GM23248 (cell line): ENCODE data around the gene TMEM132A. TPM values are rescaled to one million over a fixed set of nuclear protein-coding genes. Genes with fewer than 3 reads are reported as not detected.

ENCODE experiments used
- DNase-seq: peaks from one replicate; pipeline ENCODE4 v3.0.0-alpha.2; 2015
- H2AFZ ChIP-seq: fragments of 200-600 bp; sonication (generic); 2 replicates; pipeline ENCODE4 v1.6.1; 2016; ENCODE audit warnings: antibody characterized with exemption
- H3F3A ChIP-seq: fragments of 200-600 bp; sonication (generic); 2 replicates; pipeline ENCODE4 v1.6.1; 2016; ENCODE audit warnings: mild to moderate bottlenecking, antibody characterized with exemption, mixed run types; ENCODE audit not compliant: insufficient read depth
- H3K27ac ChIP-seq: fragments of 200-600 bp; sonication (generic); 2 replicates; pipeline ENCODE4 v1.5.1; 2016; ENCODE audit warnings: mild to moderate bottlenecking
- H3K27me3 ChIP-seq: fragments of 200-600 bp; sonication (generic); replicated peaks from 2 replicates; pipeline ENCODE4 v1.6.1; 2016; ENCODE audit warnings: mild to moderate bottlenecking; ENCODE audit not compliant: insufficient read depth
- H3K36me3 ChIP-seq: fragments of 200-600 bp; sonication (generic); 2 replicates; pipeline ENCODE4 v1.6.1; 2016; ENCODE audit warnings: low read depth, mild to moderate bottlenecking
- H3K4me1 ChIP-seq: fragments of 200-600 bp; sonication (generic); 2 replicates; pipeline ENCODE4 v1.6.1; 2016; ENCODE audit warnings: mild to moderate bottlenecking; ENCODE audit not compliant: insufficient read depth
- H3K4me2 ChIP-seq: fragments of 200-600 bp; sonication (generic); one replicate; pipeline ENCODE4 v1.6.1; 2016; ENCODE audit warnings: mild to moderate bottlenecking; ENCODE audit not compliant: unreplicated experiment
- H3K4me3 ChIP-seq: fragments of 200-600 bp; sonication (generic); 2 replicates; pipeline ENCODE4 v1.5.1; 2016; ENCODE audit warnings: mild to moderate bottlenecking
- H3K79me2 ChIP-seq: fragments of 200-600 bp; sonication (generic); 2 replicates; pipeline ENCODE4 v1.6.1; 2016; ENCODE audit warnings: mild to moderate bottlenecking; ENCODE audit not compliant: insufficient read depth
- H3K9ac ChIP-seq: fragments of 200-600 bp; sonication (generic); 2 replicates; pipeline ENCODE4 v1.6.1; 2016; ENCODE audit warnings: mild to moderate bottlenecking
- H3K9me2 ChIP-seq: fragments of 200-600 bp; sonication (generic); 2 replicates; pipeline ENCODE4 v1.6.1; 2016; ENCODE audit warnings: mixed run types, mild to moderate bottlenecking, moderate library complexity; ENCODE audit not compliant: insufficient read depth
- H3K9me3 ChIP-seq: fragments of 200-600 bp; sonication (generic); one replicate; pipeline ENCODE4 v1.6.1; 2017; ENCODE audit warnings: low read depth
- H4K20me1 ChIP-seq: fragments of 200-600 bp; sonication (generic); 2 replicates; pipeline ENCODE4 v1.6.0; 2016; ENCODE audit not compliant: insufficient read depth
- EZH2 ChIP-seq: fragments of 200-600 bp; sonication (generic); IDR thresholded peaks from 2 replicates; pipeline ENCODE4 v1.6.1; 2018; ENCODE audit warnings: antibody characterized with exemption, mild to moderate bottlenecking; ENCODE audit not compliant: insufficient read depth, poor library complexity, severe bottlenecking
- EZH2phosphoT487 ChIP-seq: fragments of 200-600 bp; sonication (generic); IDR thresholded peaks from 2 replicates; pipeline ENCODE4 v1.6.1; 2018; ENCODE audit warnings: antibody characterized with exemption, moderate library complexity, mild to moderate bottlenecking, low read depth; ENCODE audit not compliant: insufficient read depth
- WGBS, 2 experiments: methylation state at CpG; one replicate each; pipeline ENCODE4 v1.1.6; 2015 to 2017; ENCODE audit warnings: low lambda C conversion rate in 2 of 2, low coverage in 1 of 2; ENCODE audit errors: missing lambda C conversion rate in 2 of 2; 5-methylcytosine and 5-hydroxymethylcytosine counted together
- in situ Hi-C: fragments of 300-500 bp; cut with MboI; formaldehyde crosslinking; loops from 2 replicates; pipeline ENCODE4 v1.15.0; 2020
- polyA plus RNA-seq: library from polyadenylated mRNA; unstranded; fragments of >200 nt; fragmentation: Nextera tagmentation; extraction: Ambion mirVana; gene quantifications from 2 replicates; pipeline ENCODE4 v1.2.1, GENCODE V29; 2016
- total RNA-seq: library from RNA; depleted of rRNA; stranded (reverse); fragments of >200 nt; shearing (Covaris generic); gene quantifications from 2 replicates; pipeline ENCODE4 v1.2.3, GENCODE V29; 2014

The TMEM132A gene
- total and polyA plus RNA-seq, 2 experiments from 2014 or later = 10.1 to 28.2 TPM

GRCh38 chr11:60974726-60975125 is 50.5 kb downstream of the TMEM132A start:
- H3K9ac ChIP-seq = no peak overlapping the region
- H3F3A ChIP-seq = no peaks in the 10 kb centered on the region
- DNase-seq = no peak
- H4K20me1 ChIP-seq = no peaks in the 10 kb centered on the region
- no peaks in the 10 kb centered on the region for H3K9me2 ChIP-seq
- H3K36me3 ChIP-seq = no peaks in the 10 kb centered on the region
- 56 to 60% methylated on average over 6 of the region's 6 CpGs for WGBS, 2 experiments
- H3K79me2 ChIP-seq = no peaks in the 10 kb centered on the region
- in situ Hi-C loops = no loop called here
- H2AFZ ChIP-seq = no peak overlapping the region
- no peak overlapping the region for H3K27ac ChIP-seq
- no peak overlapping the region for H3K4me2 ChIP-seq
- H3K4me3 ChIP-seq = no peak overlapping the region
- H3K4me1 ChIP-seq = no peaks in the 10 kb centered on the region
- H3K9me3 ChIP-seq = no peaks in the 10 kb centered on the region
- peaks cover 18% of the 10 kb centered on the region for H3K27me3 ChIP-seq
- TF ChIP-seq EZH2 = no peak
- no peak for TF ChIP-seq EZH2phosphoT487

GRCh38 chr11:60977224-60977623 is 53.0 kb downstream of the TMEM132A start:
- WGBS, 2 experiments = 25 to 34% methylated on average over 4 of the region's 4 CpGs

GRCh38 chr11:60977836-60978235 is 53.6 kb downstream of the TMEM132A start:
- Histone ChIP-seq H3K9ac (no peak overlapping the region), H3K4me1 (no peaks in the 10 kb centered on the region), H2AFZ (no peak overlapping the region), H4K20me1 (no peaks in the 10 kb centered on the region), H3K4me3 (no peak overlapping the region), H3F3A (no peaks in the 10 kb centered on the region), H3K9me2 (no peaks in the 10 kb centered on the region), H3K9me3 (no peaks in the 10 kb centered on the region), H3K27me3 (peaks cover 12% of the 10 kb centered on the region), H3K4me2 (no peak overlapping the region), H3K27ac (no peak overlapping the region), H3K36me3 (no peaks in the 10 kb centered on the region), H3K79me2 (no peaks in the 10 kb centered on the region)
- in situ Hi-C loops = no loop called here
- DNase-seq = no peak
- TF ChIP-seq EZH2phosphoT487 = no peak
- TF ChIP-seq EZH2 = no peak

More at GRCh38 chr11:60977224-60977623, 53.0 kb downstream of the TMEM132A start:
- Histone ChIP-seq H3K4me2 (no peak overlapping the region), H3K4me1 (no peaks in the 10 kb centered on the region), H3K36me3 (no peaks in the 10 kb centered on the region), H2AFZ (no peak overlapping the region), H3K9me3 (no peaks in the 10 kb centered on the region), H3K9me2 (no peaks in the 10 kb centered on the region), H3K27me3 (peaks cover 12% of the 10 kb centered on the region), H3K4me3 (no peak overlapping the region), H3K9ac (no peak overlapping the region), H3K27ac (no peak overlapping the region), H4K20me1 (no peaks in the 10 kb centered on the region), H3K79me2 (no peaks in the 10 kb centered on the region), H3F3A (no peaks in the 10 kb centered on the region)
- in situ Hi-C loops = no loop called here
- no peak for DNase-seq
- TF ChIP-seq EZH2 (no peak), EZH2phosphoT487 (no peak)

- H3K4me1 ChIP-seq = no peaks in the 10 kb centered on the region
- no peaks in the 10 kb centered on the region for H3K9me3 ChIP-seq
- no peak overlapping the region for H3K27ac ChIP-seq
- 69% methylated on average over 10 of the region's 10 CpGs for WGBS, 2 experiments
- H2AFZ ChIP-seq = no peak overlapping the region
- peaks cover 14% of the 10 kb centered on the region for H3K27me3 ChIP-seq
- no peak for DNase-seq
- H3K9ac ChIP-seq = no peak overlapping the region
- no peak overlapping the region for H3K4me3 ChIP-seq
- TF ChIP-seq EZH2 = no peak
- TF ChIP-seq EZH2phosphoT487 = no peak
- H3F3A ChIP-seq = no peaks in the 10 kb centered on the region
- no peaks in the 10 kb centered on the region for H3K79me2 ChIP-seq
- in situ Hi-C loops = no loop called here
- H3K36me3 ChIP-seq = no peaks in the 10 kb centered on the region
- no peaks in the 10 kb centered on the region for H4K20me1 ChIP-seq
- H3K4me2 ChIP-seq = no peak overlapping the region
- H3K9me2 ChIP-seq = no peaks in the 10 kb centered on the region
These were observed 54.5 kb downstream of the TMEM132A start for GRCh38 chr11:60978546-60979380.

GRCh38 chr11:60981515-60981914 is 57.3 kb downstream of the TMEM132A start:
- Histone ChIP-seq H3K27me3 (peaks cover 21% of the 10 kb centered on the region), H3K9ac (no peak overlapping the region), H3K79me2 (no peaks in the 10 kb centered on the region), H3K36me3 (no peaks in the 10 kb centered on the region), H3K4me2 (no peak overlapping the region), H3K27ac (no peak overlapping the region), H3K9me2 (no peaks in the 10 kb centered on the region), H2AFZ (no peak overlapping the region), H3F3A (no peaks in the 10 kb centered on the region), H3K4me1 (peaks cover 7% of the 10 kb centered on the region; the same call in 1 of the 2 replicates), H3K4me3 (no peak overlapping the region), H4K20me1 (no peaks in the 10 kb centered on the region), H3K9me3 (no peaks in the 10 kb centered on the region)
- TF ChIP-seq EZH2phosphoT487 (no peak), EZH2 (no peak)
- no peak for DNase-seq
- in situ Hi-C loops = no loop called here
- WGBS, 2 experiments = 65 to 77% methylated on average over 11 to 12 of the region's 12 CpGs
